ENCODE measurements around the gene NAALADL1.

Gene NAALADL1

GRCh38 chr11:65078786-65079342 lies 20.5 kb upstream of the NAALADL1 start:
- no peak for DNase-seq

GRCh38 chr11:65078151-65078550 lies 19.8 kb upstream of the NAALADL1 start:
- DNase-seq = peak; percentile 37

- DNase-seq = no peak
These were observed 19.1 kb upstream of the NAALADL1 start for GRCh38 chr11:65077451-65077850.

GRCh38 chr11:65072631-65072966 lies 14.2 kb upstream of the NAALADL1 start:
- no peak for DNase-seq

GRCh38 chr11:65071907-65072630 lies 13.7 kb upstream of the NAALADL1 start:
- no peak for DNase-seq

GRCh38 chr11:65069217-65069616 lies 10.9 kb upstream of the NAALADL1 start:
- peak; percentile 15 for DNase-seq

- no peak for DNase-seq
These were observed 9.1 kb upstream of the NAALADL1 start for GRCh38 chr11:65067446-65067845.

- no peak for DNase-seq
These were observed 8.5 kb upstream of the NAALADL1 start for GRCh38 chr11:65066805-65067291.

- no peak for DNase-seq
These were observed 8.0 kb upstream of the NAALADL1 start for GRCh38 chr11:65066315-65066714.

- no peak for DNase-seq
These were observed 7.5 kb upstream of the NAALADL1 start for GRCh38 chr11:65065851-65066250.

- DNase-seq = no peak
These were observed 6.5 kb upstream of the NAALADL1 start for GRCh38 chr11:65064847-65065240.

GRCh38 chr11:65063532-65063931 lies 5.2 kb upstream of the NAALADL1 start:
- no peak for DNase-seq

GRCh38 chr11:65060913-65061408 lies 2.6 kb upstream of the NAALADL1 start:
- DNase-seq = no peak

GRCh38 chr11:65059959-65060824 lies 1.8 kb upstream of the NAALADL1 start:
- no peak for DNase-seq

GRCh38 chr11:65059523-65059922 lies 1.2 kb upstream of the NAALADL1 start:
- DNase-seq = no peak

GRCh38 chr11:65058012-65058411 lies 341 bp downstream of the NAALADL1 start:
- no peak for DNase-seq

- DNase-seq = no peak
These were observed 827 bp downstream of the NAALADL1 start for GRCh38 chr11:65057526-65057925.

GRCh38 chr11:65056999-65057398 lies 1.4 kb downstream of the NAALADL1 start:
- no peak for DNase-seq

- DNase-seq = no peak
These were observed 2.8 kb downstream of the NAALADL1 start for GRCh38 chr11:65055538-65055937.

- no peak for DNase-seq
These were observed 4.4 kb downstream of the NAALADL1 start for GRCh38 chr11:65053827-65054508.

- DNase-seq = no peak
These were observed 6.9 kb downstream of the NAALADL1 start for GRCh38 chr11:65051398-65051858.

- DNase-seq = no peak
These were observed 10.6 kb downstream of the NAALADL1 start for GRCh38 chr11:65047581-65048422.
